Fibroblast of lung (primary cell): ENCODE data around the gene SPEN.

Source experiments
- CTCF ChIP-seq, 2 donors: IDR thresholded peaks in 1 of 2; conservative IDR thresholded peaks in 1 of 2; 1 replicate in 1 of 2; 2 replicates in 1 of 2; pipeline ENCODE4 v1.5.1; 2011 to 2012; ENCODE audit warnings: low read length in 2 of 2, control low read depth in 1 of 2, inconsistent platforms in 1 of 2, low read depth in 1 of 2, mild to moderate bottlenecking in 1 of 2
- EZH2 ChIP-seq: IDR thresholded peaks from 2 replicates; pipeline ENCODE4 v1.5.1; 2012; ENCODE audit warnings: low read length, control low read depth, mild to moderate bottlenecking; ENCODE audit errors: missing control alignments

GRCh38 chr1:15960808-15961207, 113.3 kb downstream of the SPEN start:
- TF ChIP-seq CTCF (conservative IDR thresholded peaks at IDR 0.05 in 1 of 2, IDR thresholded peaks at IDR 0.05 in 1 of 2; ENCODE audit: low read depth in 1 of 2, low read length in 2 of 2) (no peak), EZH2 (no peak)
